A549 treated with RU486 at 1 μM for 4 hours (cell line): Measurements from ENCODE around the gene SLC6A4. TPM values are rescaled to one million over a fixed set of nuclear protein-coding genes. Genes with fewer than 3 reads are reported as not detected.

Experiments used
- total RNA-seq: library from RNA; stranded (reverse); fragments of 200-300 nt; extraction: Qiagen RNA extraction; gene quantifications from 5 replicates; pipeline ENCODE4 v1.2.3, GENCODE V29; 2022; ENCODE audit warnings: low read depth

SLC6A4 gene
- total RNA-seq = 0.02 to 0.06 TPM (median 0.06 TPM) in 3 of 5 replicates, not detected in the others

GRCh38 chr17:30235386-30236296, at the start of gene SLC6A4:
SLC6A4 (minus strand) TSS chr17:30235697; CDS start chr17:30221958, 13,739 bp downstream.

Other genes starting within 250 kb of the SLC6A4 start
- gene NSRP1, start 118.9 kb downstream of the SLC6A4 start, total RNA-seq = 30.3 to 41.7 TPM (median 31.3 TPM) in 5 replicates
- gene BLMH, start 56.2 kb upstream of the SLC6A4 start, total RNA-seq = 43.9 to 53.1 TPM (median 46.9 TPM) in 5 replicates
- not detected in 5 replicates for gene TMIGD1, start 98.4 kb upstream of the SLC6A4 start, total RNA-seq
- gene CPD, start 143.2 kb upstream of the SLC6A4 start, total RNA-seq = 26.5 to 30.2 TPM (median 27.9 TPM) in 5 replicates
- gene GOSR1, start 241.7 kb upstream of the SLC6A4 start, total RNA-seq = 34.9 to 48.5 TPM (median 38.0 TPM) in 5 replicates